SIG-M5 treated with dmso at 0.1 percent for 504 hours (cell line): ENCODE data around the gene IFIT5.
"Not testable (repeated sequence)": the region's sequence is repeated elsewhere in the genome, so short reads cannot be mapped to it uniquely, and the experiment has no call there.

Source experiments
- DNase-seq: peaks from one replicate; lab custom pipeline; 2025; ENCODE audit not compliant: unreplicated experiment; lab: John Stamatoyannopoulos, UW

Gene IFIT5, protein sequence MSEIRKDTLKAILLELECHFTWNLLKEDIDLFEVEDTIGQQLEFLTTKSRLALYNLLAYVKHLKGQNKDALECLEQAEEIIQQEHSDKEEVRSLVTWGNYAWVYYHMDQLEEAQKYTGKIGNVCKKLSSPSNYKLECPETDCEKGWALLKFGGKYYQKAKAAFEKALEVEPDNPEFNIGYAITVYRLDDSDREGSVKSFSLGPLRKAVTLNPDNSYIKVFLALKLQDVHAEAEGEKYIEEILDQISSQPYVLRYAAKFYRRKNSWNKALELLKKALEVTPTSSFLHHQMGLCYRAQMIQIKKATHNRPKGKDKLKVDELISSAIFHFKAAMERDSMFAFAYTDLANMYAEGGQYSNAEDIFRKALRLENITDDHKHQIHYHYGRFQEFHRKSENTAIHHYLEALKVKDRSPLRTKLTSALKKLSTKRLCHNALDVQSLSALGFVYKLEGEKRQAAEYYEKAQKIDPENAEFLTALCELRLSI

GRCh38 chr10:89414146-89414878 lies at the start of gene IFIT5:
Gene IFIT5, plus strand, starts transcription at chr10:89414568. Its CDS starts 231 bp downstream, at chr10:89414799.
- DNase-seq: peak; percentile 60

DNA sequence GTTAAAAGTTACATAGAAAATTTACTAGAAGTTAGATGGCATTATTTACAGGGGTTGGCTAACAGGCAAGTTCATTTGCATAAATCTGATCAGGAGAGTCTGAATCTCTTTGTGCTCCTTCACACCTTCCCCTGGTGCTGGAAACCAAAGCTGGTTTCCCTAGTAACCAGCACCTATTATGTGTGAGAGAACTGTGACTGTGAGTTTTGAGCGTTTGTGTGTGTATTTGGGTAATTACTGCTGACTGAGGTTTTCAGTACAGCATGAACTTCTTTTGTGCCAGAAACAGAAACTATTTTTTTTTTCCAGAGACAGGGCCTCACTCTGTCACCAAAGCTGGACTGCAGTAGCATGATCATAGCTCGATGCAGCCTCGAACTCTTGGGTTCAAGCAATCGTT lies 46.8 kb upstream of the IFIT5 start:
- DNase-seq: no peak

DNA sequence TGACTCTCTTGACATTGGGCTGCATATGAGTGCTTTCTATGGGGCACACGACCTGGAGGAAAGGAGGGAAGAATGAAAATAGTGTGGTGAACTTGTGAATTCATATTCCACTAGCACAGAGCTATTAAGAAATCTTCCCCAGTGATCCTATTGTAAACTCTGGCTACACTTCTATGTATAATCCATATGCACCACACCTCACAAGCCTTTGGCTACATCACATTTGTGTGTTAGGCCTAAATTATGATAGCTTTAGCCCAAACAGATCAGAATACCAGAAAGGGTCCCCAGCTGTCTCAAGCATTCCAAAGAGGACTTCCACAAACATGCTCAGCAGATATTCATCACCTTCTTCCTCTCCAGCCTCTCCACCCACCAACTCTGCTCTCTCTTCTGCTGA lies 46.2 kb upstream of the IFIT5 start:
- no peak for DNase-seq

DNA sequence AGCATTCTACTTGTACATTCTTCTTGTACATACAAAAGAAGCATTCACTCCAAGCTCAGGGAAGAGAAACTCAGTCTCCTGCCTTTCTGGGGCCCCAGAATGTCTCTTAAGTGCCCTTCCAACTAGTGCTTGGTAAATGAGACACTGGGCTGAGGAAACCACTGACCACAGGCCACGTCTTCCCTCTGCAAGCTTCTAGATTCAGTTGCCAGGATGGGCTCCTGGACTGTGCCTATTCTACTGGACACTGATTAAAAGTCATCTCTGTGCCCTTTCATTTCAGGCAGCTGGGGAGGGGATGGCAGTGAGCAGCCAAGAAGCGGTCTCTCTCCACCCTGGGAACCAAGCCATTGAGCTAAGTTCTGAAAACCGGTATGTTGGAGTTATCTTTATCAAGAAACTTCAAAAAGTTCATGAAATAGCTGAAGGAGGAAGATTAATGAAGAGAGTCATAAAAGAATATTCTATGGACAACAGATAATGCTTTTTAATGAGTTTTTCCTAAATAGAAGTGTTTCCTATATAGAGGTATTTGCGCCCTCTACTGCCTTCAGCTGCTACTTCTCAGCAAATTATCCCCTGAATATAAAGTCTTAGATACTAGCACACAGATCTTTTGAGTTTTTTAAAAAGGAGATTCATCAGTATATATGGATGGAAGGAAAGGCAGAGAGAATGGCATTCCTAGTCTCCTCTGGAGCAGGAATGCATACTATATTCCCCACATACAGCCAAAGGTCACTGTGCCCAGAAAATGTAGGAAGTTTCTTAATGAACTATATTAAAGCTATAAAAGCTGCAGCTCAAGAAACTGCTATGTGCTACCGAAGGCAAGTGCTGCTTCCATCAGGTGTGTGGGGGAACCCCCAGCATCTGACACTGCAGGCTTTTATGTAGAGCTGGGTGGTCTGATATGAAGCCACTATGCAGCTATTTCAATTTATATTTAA lies 44.9 kb upstream of the IFIT5 start:
- DNase-seq: peak; percentile 19

DNA sequence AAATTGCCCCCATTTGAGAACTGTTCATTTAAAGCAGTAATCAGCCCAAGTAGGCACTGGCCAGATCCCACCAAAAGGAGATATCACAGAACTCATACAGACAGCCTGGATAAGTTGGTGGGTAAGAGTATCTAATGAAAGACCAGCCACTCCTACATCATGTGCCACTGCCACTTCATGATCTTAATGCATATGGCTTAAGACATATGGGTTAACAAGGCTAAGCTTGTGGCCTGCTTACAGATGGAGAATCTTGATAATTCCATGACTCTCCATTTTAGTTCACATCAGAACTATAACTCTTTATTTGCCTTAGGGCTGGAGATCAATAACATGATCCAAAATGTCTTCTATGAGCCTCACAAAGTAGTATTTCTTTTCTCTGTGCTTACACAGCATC lies 43.3 kb upstream of the IFIT5 start:
- no peak for DNase-seq

- no peak for DNase-seq
Observed at GRCh38 chr10:89371987-89372386, 42.4 kb upstream of the IFIT5 start.

GRCh38 chr10:89373916-89374711 lies 40.3 kb upstream of the IFIT5 start:
- peak; percentile 3 for DNase-seq

- DNase-seq: no peak
Observed at GRCh38 chr10:89374713-89375141, 39.6 kb upstream of the IFIT5 start.

DNA sequence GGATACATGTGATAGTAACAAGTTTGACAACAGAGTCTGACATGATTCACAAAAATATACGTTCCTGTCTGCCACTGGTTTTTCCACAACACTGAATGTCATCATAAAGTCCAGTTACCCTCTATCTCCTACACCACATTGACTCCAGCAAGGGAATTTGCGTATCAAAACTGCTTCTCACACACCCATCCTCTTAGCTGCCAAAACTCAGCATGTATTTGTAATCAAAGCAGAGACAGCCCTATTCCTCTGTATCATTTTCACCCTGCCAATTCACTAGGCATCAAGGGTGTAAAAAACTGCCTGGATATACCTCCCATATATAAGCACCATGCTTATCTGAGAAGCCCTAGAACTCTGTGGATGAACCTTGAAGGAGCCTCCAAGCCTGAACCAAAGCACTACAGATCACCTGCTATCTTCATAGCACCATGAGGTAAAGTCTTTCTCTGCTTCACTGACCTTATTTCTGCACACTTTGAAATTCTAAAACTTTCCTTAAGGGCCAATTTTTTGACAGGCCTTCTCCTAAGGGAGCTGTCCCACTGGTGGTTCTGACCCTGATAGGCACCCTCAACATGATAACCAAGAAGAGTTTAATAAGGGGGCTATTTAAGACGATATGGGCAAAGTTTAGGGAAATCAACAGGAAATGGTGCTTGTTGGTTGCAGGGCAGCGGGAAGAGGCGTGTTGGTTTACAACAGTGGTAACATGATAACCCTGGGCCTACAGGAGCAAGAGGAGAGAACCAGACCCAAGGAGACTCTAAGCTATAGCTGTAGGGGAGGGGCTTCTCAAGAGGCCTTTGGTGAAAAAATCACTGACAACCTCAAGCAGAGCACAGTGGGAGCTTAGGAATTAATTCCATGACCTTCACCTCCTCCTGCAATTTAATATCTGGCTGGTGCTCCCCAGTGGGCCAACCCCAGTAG lies 36.4 kb upstream of the IFIT5 start, which contains the start of gene IFIT1B:
Gene IFIT1B (plus strand): TSS at position 352 of the 933 bp plus-strand sequence. CDS start 80 bp downstream, at position 432.
- DNase-seq: no peak

GRCh38 chr10:89379103-89379502 lies 35.3 kb upstream of the IFIT5 start:
- no peak for DNase-seq

DNA sequence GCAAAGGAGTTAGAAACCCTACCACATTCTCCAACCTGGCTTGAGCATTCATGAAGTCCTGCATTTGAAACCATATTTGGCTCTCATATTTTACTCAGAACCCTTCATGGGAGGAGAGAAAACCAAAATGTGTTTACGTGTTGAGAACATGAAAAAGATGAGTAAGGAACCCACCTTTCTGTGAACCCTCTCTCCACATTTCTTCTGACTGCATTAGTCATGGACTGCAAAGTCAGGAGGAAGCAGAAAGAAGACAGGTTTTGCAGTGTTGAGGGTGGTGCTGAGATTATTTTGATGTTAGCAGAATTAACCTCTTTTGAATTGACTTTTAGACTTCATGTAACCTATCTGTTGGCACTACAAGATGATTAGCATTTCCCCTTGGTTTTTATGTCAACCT lies 31.6 kb upstream of the IFIT5 start:
- no peak for DNase-seq

DNA sequence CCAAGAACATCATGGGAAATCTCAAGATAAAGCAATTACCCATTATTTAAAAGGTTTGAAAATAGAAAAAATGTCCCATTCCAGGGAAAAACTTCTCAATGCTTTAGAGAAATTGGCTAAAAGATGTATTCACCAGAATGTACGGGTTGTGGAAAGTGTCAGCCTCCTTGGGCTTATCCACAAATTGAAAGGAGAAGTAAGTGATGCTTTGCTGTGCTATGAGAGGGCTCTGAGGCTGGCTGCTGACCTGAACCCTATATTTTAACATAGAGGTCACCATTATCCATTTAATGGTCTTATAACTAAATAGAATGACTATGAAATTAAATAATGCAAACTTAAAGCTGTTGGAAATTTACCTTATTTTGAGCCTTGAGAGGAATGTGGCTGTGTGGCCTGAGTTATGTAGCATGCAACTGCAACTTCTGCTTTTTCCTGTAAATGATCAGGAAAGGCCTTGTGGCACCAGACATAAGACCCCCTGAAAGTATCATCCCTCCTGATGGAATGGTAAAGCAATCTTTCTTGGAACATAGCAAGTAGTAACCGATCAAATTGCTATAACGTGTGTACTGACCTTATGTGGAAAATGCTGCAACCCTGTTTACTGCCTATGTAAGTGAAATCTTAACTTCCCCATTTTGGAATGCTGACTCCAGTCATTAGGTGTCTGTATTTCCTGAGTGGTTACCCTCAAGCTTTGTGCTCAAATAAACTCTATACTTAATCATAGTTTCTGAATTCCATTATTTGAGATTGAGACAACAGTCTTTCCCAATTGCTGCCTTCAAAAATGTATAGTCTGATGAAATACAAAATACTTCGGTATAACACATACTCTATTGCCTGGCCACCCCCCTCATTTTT lies 29.7 kb upstream of the IFIT5 start:
- DNase-seq: peak; percentile 72

DNA sequence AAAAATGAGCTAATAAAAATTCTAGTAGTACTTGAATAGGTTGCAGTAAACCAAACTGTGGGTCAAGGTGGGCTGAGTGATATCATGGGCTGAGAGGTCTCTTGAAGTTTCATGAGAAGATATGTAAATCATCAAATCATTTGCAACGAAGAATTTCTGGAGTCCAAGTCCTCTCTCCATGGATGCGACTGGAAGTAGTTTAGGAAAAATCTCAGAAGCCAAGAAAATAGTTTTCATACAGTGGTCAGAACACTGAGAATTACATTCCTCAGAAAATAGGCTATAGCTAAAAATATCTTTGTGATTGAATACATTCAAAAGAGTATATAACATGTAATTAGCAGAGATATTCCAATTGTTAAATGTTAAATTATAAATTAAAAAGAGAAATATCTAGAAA lies 25.6 kb upstream of the IFIT5 start:
- no peak for DNase-seq

- DNase-seq: peak; percentile 1
Observed at GRCh38 chr10:89389254-89389653, 25.1 kb upstream of the IFIT5 start.

GRCh38 chr10:89390476-89391225 lies 23.7 kb upstream of the IFIT5 start:
- no peak for DNase-seq

GRCh38 chr10:89391226-89391576 lies 23.2 kb upstream of the IFIT5 start:
- not testable (repeated sequence) for DNase-seq
